ENCODE measurements around the gene ACOT2.

Gene ACOT2

DNA sequence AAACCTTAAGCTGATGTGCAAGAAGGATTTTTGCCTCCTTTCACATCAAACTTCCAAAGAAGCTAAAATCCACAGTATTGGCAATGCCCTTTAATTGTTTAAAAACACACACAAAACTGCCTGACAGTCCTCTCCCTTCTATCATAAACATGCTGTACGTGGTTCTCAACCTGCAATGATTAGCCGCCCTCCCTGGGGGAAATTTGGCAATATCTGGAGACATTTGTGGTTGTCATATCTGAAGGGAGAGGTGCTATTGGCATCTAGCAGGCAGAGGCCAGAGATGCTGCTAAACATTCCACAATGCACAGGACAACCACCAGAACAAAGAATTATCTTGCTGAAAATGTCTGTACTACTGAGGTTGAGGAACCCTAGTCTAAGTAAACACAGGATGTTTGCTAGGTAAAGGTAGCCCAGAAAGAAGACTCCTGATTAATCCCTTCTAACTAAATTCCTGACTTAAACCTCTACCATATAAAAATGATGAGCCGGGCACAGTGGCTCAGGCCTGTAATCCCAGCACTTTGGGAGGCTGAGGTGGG, 44.5 kb downstream of the ACOT2 start:
- no peak for DNase-seq (ENCODE audit: low read depth)

DNA sequence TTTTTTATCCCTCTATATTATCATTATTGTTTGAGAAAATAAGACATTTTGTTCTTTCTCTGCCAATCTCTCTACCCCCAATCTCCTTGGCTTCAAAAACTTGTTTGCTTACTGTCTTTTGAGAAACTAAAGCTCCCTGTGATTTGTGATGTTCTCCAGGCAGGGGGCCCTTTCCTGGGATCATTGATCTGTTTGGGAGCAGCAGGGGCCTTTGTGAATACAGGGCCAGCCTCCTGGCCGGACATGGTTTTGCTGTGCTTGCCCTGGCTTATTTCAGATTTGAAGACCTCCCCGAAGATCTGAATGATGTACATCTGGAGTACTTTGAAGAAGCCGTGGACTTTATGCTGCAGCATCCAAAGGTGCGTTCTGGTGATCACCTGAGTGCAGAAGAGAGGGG, 47.8 kb downstream of the ACOT2 start:
- no peak for DNase-seq (ENCODE audit: low read depth)

DNA sequence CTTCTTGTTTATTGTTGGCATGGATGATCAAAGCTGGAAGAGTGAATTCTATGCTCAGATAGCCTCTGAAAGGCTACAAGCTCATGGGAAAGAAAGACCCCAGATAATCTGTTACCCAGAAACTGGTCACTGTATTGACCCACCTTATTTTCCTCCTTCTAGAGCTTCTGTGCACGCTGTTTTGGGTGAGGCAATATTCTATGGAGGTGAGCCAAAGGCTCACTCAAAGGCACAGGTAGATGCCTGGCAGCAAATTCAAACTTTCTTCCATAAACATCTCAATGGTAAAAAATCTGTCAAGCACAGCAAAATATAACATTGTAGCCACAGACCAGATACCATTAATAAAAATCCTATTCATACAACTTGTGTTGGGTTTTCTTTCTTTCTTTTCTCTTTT, 50.5 kb downstream of the ACOT2 start:
- DNase-seq (ENCODE audit: low read depth) = no peak

DNA sequence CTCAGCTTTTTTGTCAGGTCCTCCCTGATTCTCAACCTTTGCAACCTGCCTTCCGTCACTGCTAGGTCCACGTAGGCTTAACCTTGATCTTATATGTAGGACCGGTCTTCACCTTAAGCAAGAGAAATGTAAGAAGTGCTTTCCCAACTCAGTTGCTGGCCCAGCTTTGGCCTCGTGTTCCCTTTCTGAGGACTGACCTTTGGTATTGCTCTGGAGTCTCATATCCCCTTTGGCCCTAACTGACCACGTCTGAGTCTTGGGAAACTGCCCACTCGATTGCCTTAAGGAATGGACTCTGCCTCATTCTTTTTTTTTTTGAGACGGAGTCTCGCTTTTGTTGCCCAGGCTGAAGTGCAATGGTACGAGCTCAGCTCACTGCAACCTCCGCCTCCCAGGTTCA, 51.3 kb downstream of the ACOT2 start:
- DNase-seq (ENCODE audit: low read depth) = no peak

DNA sequence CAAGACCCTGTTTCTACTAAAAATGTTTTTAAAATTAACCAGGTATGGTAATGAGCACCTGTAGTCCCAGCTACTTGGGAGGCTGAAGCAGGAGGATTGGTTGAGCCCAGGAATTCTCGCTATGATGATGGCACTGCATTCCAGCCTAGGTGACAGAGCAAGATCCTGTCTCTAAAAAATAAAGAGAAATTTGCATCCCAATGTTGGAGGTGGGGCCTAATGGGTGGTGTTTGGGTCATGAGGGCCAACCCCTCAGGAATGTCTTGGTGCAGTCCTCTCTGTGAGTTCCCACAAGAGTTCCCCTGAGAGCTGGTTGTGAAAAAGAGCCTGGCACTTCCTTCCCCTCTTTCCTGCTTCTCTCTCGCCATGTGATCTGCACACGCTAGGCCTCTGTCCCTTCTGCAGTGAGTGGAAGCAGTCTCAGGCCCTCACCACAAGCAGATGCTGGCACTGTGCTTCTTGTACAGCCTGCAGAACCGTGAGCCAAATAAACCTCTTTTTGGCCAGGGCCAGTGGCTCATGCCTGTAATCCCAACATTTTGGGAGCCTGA, 54.6 kb downstream of the ACOT2 start:
- no peak for DNase-seq (ENCODE audit: low read depth)

All from GM04504 (cell line).